ENCODE results near the gene CD180. TPM values are rescaled to one million over a fixed set of nuclear protein-coding genes. Genes with fewer than 3 reads are reported as not detected.

The CD180 gene
- total RNA-seq, 2 experiments from 2014 or later: 14.4 to 15.7 TPM

DNA sequence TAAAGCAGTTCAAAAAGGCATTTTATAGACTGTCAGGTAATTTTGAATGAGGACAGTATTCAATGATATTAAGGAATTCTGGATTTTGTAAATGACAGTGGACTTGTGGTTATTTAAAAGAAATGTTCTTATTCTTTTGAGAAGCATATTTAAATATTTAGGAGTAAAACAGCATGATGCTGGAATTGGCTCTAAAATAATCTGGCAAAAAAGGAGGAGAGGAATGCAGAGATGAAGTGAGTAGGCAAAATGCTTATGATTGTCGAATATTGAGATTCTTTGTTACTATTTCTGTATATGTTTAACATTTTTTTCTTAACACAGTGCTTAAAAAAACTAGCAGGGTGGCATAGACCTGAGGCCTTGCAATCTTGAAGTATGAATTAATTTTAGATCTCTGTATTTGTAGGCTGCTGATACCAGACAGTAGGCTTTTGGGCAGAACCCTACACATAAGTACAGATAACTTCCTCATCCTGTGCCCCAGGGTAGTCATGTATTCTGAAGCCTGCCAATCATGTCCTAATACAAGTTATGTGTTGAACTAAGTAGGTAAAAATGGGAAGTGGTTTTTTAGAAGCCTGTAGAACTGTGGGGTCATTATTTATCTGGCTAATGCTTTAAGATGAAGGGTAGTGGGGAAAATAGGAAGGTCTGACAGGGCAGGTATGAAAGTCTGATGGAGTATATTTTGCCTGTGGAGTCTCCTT, 9.4 kb downstream of the CD180 start:
- H3K4me3 ChIP-seq (ENCODE audit: low read depth, low read length, poor library complexity, severe bottlenecking): peak overlapping the region; percentile 25
- peaks cover 54% of the 10 kb centered on the region for H3K4me1 ChIP-seq (ENCODE audit: insufficient read depth, low read length, poor library complexity, severe bottlenecking)
- H2AFZ ChIP-seq (ENCODE audit: low read length): peak overlapping the region; percentile 2; the same call in 1 of the 2 replicates
- H3K27ac ChIP-seq (ENCODE audit: low read depth, low read length, poor library complexity, severe bottlenecking): peak overlapping the region; percentile 51
- H3K79me2 ChIP-seq (ENCODE audit: insufficient read depth, low read depth, low read length): peaks cover 64% of the 10 kb centered on the region; the same call in 1 of the 2 replicates
- TF ChIP-seq, protein P1, sequence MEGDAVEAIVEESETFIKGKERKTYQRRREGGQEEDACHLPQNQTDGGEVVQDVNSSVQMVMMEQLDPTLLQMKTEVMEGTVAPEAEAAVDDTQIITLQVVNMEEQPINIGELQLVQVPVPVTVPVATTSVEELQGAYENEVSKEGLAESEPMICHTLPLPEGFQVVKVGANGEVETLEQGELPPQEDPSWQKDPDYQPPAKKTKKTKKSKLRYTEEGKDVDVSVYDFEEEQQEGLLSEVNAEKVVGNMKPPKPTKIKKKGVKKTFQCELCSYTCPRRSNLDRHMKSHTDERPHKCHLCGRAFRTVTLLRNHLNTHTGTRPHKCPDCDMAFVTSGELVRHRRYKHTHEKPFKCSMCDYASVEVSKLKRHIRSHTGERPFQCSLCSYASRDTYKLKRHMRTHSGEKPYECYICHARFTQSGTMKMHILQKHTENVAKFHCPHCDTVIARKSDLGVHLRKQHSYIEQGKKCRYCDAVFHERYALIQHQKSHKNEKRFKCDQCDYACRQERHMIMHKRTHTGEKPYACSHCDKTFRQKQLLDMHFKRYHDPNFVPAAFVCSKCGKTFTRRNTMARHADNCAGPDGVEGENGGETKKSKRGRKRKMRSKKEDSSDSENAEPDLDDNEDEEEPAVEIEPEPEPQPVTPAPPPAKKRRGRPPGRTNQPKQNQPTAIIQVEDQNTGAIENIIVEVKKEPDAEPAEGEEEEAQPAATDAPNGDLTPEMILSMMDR (conservative IDR thresholded peaks at IDR 0.05; ENCODE audit: low read length): no peak
- no peak for TF ChIP-seq EZH2phosphoT487 (IDR thresholded peaks at IDR 0.05; ENCODE audit: borderline replicate concordance, low read depth, low read length)
- intact Hi-C loops (cut with micrococcal nuclease; ENCODE audit: unreplicated experiment): no loop called here
- H4K20me1 ChIP-seq (ENCODE audit: insufficient read depth, low read length): no peaks in the 10 kb centered on the region
- peaks cover 65% of the 10 kb centered on the region for H3K36me3 ChIP-seq (ENCODE audit: insufficient read depth, low read length)
- peak; percentile 75 for DNase-seq (ENCODE audit: low spot score)
- CTCF ChIA-PET (ENCODE audit: unreplicated experiment): no interaction called here
- POLR2A ChIA-PET: no interaction called here
- H3K9me3 ChIP-seq (ENCODE audit: low read length): no peaks in the 10 kb centered on the region
- no TSS peak for BruUV-seq (replicated peaks)
- H3K4me2 ChIP-seq (ENCODE audit: low read length): peak overlapping the region; percentile 67
- H3K9me2 ChIP-seq (ENCODE audit: insufficient read depth, low read length): no peaks in the 10 kb centered on the region

DNA sequence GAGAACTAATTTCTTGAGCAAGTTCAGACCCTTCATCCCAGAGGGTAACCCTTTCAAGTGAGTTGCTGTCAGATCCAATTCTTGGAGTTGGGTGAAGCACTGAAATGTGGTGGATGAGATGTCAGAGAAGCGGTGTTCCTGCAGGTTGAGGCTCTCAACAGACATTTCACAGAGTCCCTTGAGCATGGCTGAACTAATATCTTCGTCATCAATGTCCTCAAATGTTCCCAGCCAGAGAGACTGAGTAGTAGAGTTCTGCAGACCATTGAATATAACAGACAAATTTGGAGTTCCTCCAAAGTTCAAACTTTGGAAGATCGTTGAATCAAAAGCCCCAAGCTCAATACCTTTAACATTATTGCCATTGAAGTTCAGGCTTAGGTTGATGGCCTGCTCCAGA, 12.7 kb downstream of the CD180 start:
- ChIA-PET POLR2A (no interaction called here), CTCF (ENCODE audit: unreplicated experiment) (no interaction called here)
- Histone ChIP-seq H3K9me3 (ENCODE audit: low read length) (peaks cover under 1% of the 10 kb centered on the region; the same call in 1 of the 2 replicates), H3K4me3 (ENCODE audit: low read depth, low read length, poor library complexity, severe bottlenecking) (no peak overlapping the region), H3K9me2 (ENCODE audit: insufficient read depth, low read length) (no peaks in the 10 kb centered on the region), H2AFZ (ENCODE audit: low read length) (no peak overlapping the region), H3K36me3 (ENCODE audit: insufficient read depth, low read length) (peaks cover 71% of the 10 kb centered on the region), H3K4me2 (ENCODE audit: low read length) (no peak overlapping the region), H3K27ac (ENCODE audit: low read depth, low read length, poor library complexity, severe bottlenecking) (no peak overlapping the region), H3K79me2 (ENCODE audit: insufficient read depth, low read depth, low read length) (peaks cover 33% of the 10 kb centered on the region; the same call in 1 of the 2 replicates), H3K4me1 (ENCODE audit: insufficient read depth, low read length, poor library complexity, severe bottlenecking) (peaks cover 27% of the 10 kb centered on the region), H4K20me1 (ENCODE audit: insufficient read depth, low read length) (no peaks in the 10 kb centered on the region)
- DNase-seq (ENCODE audit: low spot score): no peak
- TF ChIP-seq EZH2phosphoT487 (IDR thresholded peaks at IDR 0.05; ENCODE audit: borderline replicate concordance, low read depth, low read length): no peak
- TF ChIP-seq, protein P1 (conservative IDR thresholded peaks at IDR 0.05; ENCODE audit: low read length): no peak
- intact Hi-C loops (cut with micrococcal nuclease; ENCODE audit: unreplicated experiment): no loop called here
- no TSS peak for BruUV-seq (replicated peaks)

- BruUV-seq (replicated peaks): no TSS peak
- Histone ChIP-seq H3K27ac (ENCODE audit: low read depth, low read length, poor library complexity, severe bottlenecking) (no peak overlapping the region), H3K4me1 (ENCODE audit: insufficient read depth, low read length, poor library complexity, severe bottlenecking) (peaks cover 12% of the 10 kb centered on the region), H2AFZ (ENCODE audit: low read length) (no peak overlapping the region), H4K20me1 (ENCODE audit: insufficient read depth, low read length) (no peaks in the 10 kb centered on the region), H3K9me3 (ENCODE audit: low read length) (peaks cover 12% of the 10 kb centered on the region), H3K9me2 (ENCODE audit: insufficient read depth, low read length) (no peaks in the 10 kb centered on the region), H3K36me3 (ENCODE audit: insufficient read depth, low read length) (peaks cover 84% of the 10 kb centered on the region), H3K4me2 (ENCODE audit: low read length) (no peak overlapping the region), H3K4me3 (ENCODE audit: low read depth, low read length, poor library complexity, severe bottlenecking) (no peak overlapping the region), H3K79me2 (ENCODE audit: insufficient read depth, low read depth, low read length) (peaks cover 19% of the 10 kb centered on the region; the same call in 1 of the 2 replicates)
- DNase-seq (ENCODE audit: low spot score): no peak
- ChIA-PET POLR2A (interaction anchor here (1.3 kb wide), 1 partner anchor 14 kb away, joined by 4 read pairs; the partner anchor contains the start of gene CD180), CTCF (ENCODE audit: unreplicated experiment) (no interaction called here)
- intact Hi-C loops (cut with micrococcal nuclease; ENCODE audit: unreplicated experiment): no loop called here
- TF ChIP-seq, protein P1 (conservative IDR thresholded peaks at IDR 0.05; ENCODE audit: low read length): no peak
- TF ChIP-seq EZH2phosphoT487 (IDR thresholded peaks at IDR 0.05; ENCODE audit: borderline replicate concordance, low read depth, low read length): no peak
Observed at GRCh38 chr5:67182301-67182790, 14.3 kb downstream of the CD180 start.

Measured in OCI-LY7 (cell line).